HL-60/S4 (cell line): ENCODE measurements around the gene FAM83G.

Source experiments
- in situ Hi-C: fragments of 300-500 bp; cut with MboI; formaldehyde crosslinking; loops from 2 replicates; pipeline ENCODE4 v1.14.3; 2022; ENCODE audit warnings: low sequenced_read_pairs

Gene FAM83G

DNA sequence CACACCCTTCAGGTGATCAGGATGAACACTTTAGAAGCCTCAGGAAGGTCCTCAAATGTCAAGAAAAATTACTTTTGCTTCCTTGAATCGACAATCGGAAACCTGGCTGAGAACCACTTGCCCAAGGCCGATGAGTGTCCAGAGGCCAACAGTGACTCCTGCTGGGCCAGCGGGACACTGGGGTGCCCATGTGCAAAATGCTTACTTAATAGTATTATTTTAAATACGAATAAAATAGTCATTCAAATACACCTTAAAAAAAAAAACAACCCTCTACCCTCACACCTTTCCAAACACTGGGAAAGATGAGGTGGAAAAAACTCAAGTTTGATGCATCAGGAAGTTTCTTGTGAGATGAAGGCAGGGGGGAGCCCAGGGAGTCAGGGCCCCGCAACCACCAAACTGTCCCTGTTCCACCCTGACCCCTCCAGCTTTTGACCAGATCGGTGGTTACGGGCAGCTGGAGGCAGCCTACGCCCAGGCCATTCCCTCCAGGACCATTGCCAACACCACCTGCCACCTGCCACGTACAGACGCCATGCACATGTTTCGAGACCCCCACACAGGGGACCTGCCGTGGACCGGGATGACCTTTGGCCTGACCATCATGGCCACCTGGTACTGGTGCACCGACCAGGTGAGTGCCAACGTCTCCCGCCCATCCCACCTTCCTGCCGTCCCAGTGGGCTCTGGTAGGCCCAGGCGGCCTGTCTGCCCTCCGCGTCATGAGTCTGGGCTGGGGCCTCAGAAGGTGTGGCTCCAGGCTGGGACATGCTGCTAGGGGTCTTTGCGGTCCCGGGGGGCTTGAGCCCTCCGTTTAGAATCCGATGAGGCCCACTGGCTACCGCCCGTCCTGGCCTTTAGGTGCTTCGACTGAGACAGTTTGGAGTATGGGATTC lies 33.7 kb downstream of the FAM83G start:
- in situ Hi-C loops: no loop called here

DNA sequence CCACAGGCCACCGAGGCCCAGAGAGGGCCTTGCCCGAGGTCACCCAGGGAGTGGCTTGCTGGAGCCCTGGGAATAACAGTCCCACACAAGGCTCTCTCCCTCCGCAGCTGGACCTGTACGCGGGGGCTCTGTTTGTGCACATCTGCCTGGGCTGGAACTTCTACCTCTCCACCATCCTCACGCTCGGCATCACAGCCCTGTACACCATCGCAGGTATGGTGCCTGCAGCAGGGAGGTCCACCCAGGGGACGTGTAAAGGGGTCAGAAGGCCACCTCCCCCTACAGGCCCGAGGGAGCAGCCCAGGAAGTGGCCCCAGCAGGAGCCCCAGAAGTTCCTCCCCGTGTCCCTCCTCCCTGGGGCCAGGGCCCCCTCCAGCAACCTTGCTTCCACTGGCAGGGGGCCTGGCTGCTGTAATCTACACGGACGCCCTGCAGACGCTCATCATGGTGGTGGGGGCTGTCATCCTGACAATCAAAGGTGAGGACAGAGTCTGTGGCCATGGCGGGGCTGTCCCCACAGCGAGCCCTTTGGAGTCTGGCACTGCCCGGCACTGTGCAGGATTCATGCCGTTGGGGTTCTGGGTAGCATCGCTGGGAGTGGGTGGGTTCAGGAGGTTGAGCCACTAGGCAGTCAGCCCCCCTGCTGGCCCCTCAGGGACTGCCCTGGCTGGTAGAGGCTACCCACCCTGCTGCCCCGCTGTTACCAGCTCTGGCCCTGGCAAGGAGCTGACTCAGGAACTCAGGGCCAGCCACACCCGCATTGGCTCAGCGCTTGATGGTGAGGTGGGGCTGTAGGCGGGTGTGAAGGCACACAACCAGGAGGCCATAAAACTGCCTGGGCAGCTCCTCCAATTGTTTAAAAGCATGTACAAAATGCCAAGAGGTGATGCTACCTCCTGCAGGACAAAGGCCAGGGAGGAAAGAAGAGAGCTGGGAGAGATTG lies 35.3 kb downstream of the FAM83G start:
- in situ Hi-C loops: no loop called here

DNA sequence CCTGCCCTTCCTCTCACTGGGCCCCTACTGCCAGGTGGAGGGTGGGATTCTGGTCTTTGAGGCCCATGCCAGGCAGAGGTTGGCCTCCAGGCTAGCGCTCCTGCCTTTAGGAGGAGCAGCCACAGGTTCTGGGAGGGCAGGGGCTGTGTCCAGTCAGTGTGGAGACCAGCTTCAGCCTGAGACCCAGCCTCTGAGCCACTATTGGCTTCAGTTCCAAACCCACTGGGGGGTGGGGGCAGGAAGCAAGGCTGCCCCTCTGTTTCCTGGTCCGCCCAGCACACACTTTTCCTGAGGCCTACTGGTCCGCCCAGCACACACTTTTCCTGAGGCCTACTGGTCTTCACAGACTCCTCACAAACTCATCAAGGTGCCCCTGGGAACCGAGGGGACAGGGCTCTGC lies 36.2 kb downstream of the FAM83G start:
- in situ Hi-C loops: no loop called here

DNA sequence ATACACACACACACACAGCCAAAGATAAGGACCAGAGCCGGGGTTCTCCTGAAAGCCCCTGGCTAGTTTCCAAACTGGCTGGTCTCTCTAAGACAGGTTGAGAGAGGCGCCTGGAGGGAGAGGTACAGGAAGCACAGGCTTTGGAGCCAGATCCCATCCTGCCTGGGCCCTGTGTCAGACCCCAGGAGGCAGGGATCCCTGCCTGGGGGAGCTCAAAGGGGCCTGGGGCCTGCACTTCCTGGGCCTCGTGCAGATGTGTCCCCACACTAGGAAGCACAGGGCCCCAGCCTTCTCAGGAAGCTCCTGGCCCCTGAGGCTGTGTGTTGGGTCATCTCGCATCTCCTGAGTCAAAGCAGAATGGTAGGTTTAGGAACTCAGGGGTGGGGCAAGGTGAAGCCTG lies 36.6 kb downstream of the FAM83G start:
- in situ Hi-C loops: no loop called here

DNA sequence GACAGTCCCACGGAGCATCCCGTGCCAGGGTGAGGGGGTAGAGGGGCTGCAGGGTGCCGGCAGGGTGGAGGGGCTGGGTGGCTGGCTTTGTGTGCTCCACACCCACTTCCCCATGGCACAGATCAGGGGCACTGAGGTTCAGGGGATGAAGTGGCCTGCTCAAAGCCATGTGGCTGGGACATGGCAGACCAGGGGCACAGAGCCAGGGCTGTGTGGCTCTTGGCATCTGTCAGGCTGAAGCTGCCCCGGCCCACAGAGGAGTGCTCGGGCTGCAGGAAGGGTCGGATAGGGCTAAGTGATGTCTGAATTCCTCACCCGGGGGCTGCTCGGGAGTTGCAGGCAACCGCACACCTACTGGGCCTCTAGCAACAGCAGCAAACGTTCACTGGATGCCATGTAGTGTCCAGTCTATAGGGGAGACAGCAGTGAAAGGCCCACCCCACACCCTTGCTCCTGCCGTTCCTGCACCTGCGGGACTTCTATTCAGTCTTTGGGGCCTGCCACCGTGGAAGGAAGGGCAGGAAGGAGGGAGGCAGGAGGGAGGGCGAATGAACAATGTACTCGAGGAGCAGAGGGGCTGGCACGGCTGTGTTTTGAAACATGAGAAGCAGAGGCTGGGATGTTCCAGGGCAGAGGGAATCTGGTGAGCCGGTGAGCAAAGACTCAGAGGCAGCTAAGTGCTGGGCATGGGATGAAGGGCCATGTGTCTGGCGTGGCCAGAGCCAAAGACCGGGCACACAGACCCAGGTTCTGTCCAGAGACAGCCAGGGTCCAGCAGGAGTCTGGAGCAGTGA lies 37.5 kb downstream of the FAM83G start:
- in situ Hi-C loops: no loop called here

DNA sequence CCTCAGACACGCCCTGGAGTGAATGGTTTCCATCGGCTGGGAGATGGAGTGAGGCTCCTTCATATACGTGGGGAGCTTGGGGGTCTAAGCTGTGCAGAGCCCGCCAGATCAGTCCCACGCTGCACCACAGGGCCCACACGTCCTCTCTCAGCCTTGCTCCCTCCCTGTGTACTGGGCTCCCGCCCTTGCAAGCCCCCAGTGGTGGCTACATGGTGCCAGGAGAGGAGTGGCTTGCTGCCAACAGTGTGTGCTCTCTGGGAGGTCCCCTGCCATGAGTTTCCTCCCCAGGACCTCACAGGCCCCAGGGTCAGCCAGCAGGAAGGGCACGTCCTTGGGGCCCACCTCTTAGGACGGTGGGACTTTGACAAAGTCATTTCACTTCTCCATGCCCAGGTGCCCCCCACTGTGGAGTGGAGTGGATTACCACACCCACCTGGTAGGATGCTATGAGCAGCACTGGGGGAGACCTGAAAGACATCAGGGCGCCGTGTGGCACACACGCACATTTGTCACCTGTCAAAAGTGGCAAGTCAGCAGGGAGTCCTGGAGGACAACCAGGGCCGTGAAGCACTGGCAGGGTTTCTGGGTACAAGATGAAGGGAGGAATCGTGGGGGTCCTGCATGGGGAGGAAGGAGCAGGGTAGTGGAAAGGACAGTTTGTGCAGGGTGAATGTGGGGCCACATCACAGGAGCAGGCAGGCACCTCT lies 38.9 kb downstream of the FAM83G start:
- in situ Hi-C loops: no loop called here

DNA sequence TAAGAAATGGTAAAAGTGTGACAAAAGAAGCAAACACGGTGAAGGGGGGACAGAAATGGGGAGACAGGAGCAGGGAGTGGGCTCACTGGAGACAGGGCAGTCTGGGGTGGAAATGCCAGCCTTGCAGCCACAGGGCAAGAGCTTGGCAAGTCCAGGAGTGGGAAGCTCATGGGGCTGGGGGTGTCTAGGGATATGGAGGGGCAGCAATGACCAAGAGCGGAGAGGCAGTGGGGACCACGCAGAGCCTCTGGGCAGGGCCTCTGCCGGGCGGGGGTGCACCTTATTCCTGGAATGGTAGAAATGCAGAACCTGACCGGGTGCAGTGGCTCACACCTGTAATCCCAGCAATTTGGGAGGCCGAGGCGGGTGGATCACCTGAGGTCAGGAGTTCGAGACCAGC lies 40.0 kb downstream of the FAM83G start:
- in situ Hi-C loops: no loop called here

DNA sequence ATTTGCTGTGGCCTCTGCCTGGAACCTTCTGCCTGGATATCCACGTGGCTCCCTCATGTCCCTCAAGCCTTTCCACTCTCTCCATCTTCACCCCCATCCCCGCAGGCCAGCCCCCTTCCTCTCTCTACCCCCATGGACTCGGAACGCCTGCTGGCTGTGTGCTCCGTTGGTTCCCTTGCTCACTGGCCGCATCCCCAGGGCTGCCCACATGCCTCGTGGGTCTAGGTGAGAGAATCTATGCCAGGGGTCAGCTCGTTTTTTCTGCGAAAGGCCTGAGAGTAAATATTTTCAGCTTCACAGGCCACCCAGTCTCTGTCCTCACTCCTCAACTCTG lies 40.6 kb downstream of the FAM83G start:
- in situ Hi-C loops: no loop called here

DNA sequence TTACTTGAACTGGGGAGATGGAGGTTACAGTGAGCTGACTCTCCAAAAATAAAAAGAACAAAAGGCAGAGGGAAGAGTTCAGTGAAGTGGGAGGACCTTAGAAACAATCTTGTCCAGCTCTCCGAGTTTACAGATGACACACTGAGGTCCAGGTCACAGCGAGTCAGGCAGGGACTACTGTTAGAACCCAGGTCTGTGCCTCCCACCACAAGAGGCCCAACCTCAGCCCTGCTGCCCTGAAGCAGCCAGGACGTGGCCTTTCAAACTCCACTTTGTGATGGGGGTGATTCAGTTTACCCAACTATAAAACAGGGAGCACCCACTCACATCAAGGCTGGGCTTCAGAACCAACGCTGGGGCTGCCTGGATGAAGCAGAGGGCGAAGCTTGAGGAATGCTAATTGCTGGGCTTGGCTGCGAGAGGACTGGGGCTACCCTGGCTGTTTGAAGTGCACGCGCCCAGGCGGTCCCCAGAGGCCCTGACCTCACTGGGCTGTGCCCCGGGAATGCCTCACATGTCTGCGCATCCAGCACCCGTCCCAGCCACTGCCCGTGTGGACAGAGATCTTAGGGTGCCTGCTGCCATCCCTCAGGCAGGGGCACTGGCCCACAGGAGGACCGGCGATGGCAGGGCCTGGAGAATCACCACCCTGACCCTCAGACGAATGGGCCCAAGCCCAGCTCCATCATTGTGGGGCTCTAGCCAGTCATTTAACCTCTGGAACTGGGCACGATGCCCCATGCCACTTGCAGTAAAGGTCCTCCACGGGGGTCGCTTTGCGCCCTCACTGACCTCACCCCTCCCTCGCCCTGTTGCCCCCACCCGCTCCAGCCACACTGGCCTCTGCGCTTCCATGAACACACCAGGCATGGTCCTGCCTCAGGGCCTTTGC lies 41.2 kb downstream of the FAM83G start:
- in situ Hi-C loops: no loop called here

DNA sequence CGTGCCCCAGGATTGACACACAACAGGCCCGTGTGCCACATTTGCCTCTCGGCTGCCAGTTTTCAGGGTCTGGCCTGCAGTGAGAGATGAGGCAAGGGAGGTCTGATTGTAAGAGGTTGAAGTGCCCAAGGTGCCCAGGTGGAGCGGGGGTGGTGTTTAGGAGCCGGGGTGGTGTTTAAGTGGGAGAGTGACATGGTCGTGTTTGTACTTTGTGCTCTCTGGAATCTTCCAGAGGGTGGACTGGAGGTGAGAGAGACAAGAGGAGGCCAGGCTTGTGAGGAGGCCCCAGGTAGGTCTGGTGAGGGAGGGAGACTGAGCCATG lies 42.1 kb downstream of the FAM83G start:
- in situ Hi-C loops: no loop called here

DNA sequence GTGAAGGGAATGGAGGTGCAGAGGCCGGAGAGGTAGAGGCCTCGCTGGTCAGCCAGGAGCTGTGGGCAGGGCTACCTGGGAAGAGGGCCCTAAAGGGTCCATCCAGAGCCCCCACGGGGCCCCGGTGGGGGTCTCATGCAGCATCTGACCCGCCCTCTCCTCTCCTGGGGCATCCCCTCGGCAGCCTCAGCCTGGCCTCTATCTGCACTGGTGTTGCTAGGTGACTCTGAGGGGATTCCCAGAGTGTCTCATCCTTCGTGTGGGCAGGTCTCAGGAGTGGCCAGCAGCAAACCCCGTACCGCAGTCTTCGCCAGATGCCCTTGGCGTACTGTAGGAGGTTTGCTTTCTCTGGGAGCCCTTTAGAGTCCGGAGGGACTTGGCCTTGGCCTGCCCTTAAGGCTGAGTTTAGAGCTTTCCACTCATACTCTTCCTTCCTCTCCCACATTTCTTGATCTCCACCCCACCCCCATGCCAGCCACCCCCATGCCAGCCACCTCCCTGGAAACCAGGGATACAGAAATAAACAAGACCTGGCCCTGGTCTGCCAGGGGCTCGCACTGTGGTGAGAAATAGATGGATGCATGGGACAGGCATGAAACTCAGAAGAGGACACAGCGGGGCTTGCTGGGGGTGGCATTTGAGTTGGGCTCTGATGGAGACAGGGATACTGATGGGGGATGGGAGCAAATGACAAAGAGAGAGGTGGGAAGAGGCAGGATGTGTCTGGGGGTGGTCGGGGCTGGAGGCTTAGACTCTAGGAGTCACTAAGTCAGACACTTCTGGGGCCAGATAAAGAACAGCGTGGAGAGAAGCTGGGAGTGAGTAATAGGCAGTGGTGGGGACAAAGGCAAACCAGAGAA lies 42.7 kb downstream of the FAM83G start:
- in situ Hi-C loops: no loop called here

DNA sequence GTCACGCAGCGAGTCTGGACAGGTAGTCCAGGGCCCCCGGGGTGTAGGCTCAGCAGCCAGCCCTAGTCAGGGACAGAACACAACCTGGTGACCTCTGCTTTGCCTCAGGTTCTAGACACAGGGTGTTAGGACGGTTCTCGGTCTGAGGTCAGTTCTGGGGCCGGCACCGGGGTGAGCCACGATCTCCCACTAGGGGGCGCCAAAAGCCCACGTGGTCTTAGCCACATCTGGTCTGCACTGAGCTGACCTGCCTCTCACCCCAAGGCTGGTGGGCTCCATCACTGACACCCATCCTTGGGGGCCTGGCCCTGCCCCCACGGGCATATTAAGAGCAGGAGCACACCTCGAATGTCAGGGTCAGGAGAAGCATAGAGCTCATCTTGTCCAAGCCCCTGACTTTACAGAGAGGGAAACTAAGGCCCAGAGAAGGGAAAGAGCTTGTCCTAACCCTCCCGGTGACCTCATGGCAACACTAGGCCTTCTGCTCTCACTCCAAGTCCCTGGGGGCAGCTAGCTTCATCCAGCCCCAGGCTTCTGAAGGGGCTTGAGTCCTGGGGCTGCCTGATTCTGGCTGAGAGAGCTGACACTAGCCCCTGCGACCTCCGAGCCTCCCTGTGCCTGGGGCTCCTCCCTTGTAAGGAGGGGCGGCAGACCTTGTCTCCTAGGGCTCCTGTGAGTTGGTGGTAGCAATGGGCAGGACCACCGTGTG lies 43.6 kb downstream of the FAM83G start:
- in situ Hi-C loops: no loop called here

DNA sequence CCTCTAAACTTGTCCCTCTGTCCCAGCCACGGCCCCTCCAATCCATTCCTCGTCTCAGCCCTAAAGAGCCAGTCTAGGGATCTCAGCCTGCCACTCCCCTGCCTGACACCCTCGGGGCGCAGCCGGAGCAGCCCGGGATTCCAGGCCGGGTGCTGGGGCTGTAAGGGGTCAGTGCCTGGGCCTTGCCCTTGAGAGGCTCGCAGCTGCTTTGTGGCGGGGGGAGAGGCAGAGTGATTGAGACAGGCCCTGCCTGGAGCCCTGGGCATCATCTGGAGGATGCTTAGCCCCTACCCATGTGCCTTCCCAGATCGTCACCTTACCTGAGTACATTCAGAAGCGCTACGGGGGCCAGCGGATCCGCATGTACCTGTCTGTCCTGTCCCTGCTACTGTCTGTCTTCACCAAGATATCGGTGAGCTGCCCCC lies 44.3 kb downstream of the FAM83G start:
- in situ Hi-C loops: no loop called here

DNA sequence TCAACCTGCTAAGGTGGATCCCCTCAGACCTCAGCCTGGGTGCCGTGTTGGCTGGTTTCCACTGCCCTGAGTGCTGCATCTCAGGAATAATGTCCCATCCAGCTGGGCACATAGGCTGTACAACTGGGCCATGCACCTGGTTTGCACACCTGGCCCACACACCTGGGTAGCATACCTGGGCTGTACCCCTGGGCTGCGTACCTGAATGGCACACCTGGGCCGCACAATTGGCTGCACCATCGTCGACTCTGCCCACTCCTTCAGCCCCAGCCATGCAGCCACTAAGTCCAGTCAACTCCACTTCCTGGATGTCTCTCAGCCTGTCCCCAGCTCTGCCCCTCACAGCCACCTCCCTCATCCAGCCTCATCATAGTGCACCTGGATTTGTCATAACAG lies 44.7 kb downstream of the FAM83G start:
- in situ Hi-C loops: no loop called here

DNA sequence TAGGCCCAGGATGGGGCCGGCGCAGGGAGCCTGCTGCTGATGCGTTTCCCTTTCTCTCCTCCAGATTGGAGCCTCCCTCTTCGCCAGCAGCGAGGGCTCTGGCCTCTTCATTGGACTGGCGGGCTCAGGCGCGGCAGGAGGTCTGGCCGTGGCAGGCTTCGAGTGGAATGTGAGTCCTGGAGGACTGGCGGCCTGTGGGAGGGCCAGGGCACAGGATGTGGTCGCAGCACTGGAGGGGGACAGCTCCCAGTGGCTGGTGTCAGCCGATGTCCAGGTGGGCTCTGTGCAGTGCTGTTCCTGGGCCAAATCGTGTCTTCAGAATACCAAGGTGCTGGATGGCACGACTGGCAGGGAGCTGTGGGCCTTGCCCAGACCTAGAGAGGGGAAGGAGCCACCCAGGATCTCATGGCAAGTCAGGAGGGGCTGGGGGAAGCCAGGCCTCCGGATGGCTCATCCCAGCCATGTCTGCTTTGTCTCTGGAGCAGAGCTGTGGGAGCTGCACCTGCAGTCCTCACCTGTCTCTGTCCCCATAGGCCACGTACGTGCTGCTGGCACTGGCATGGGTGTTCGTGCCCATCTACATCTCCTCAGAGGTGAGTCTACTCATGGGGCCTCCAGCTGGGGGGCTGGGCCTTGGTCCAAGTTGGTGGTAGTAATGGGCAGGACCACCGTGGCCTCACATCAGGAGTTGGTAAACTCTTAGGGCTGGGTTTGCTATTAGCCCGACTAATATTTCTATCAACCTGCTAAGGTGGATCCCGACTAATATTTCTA lies 45.3 kb downstream of the FAM83G start:
- in situ Hi-C loops: no loop called here

DNA sequence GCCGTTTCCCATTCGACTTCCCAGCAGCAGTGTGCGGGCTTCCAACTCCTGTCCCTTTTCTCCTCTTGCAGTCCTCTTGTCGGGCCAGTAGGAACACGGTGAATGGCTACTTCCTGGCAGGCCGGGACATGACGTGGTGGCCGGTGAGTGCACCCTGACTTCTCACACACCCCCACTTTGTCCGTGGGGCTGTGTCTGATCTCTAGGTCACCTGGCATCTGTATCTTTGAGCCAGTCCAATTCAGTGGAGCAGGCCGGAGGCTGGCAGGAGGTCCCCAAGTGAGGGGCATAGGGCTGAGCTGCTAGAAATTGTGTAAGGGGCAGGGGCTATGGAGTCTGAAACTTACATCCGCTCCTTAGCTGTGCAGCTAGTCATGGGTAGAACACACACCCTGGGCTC lies 46.0 kb downstream of the FAM83G start:
- in situ Hi-C loops: no loop called here

DNA sequence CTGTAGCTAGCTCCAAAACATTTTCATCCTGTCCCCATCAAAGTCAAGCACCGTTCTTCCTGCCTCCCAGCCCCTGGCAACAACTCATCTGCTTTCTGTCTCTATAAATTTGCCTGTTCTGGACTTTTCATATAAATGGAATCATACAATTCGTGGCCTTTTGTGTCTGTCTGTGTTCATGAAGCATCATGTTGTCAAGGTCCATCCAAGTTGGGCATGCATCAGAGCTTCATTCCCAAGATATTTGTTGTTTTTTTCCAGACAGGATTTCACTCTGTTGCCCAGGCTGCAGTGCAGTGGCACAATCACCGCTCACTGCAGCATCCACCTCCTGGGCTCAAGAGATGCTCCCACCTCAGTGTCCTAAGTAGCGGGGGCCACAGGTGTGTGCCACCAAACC lies 46.7 kb downstream of the FAM83G start:
- in situ Hi-C loops: no loop called here
